ENCODE results near the gene HOXD13. TPM values are rescaled to one million over a fixed set of nuclear protein-coding genes. Genes with fewer than 3 reads are reported as not detected.

The HOXD13 gene
- total and polyA plus RNA-seq, 2 donors (not counting 1 experiment from before 2014, with no cell fraction given) = not detected

DNA sequence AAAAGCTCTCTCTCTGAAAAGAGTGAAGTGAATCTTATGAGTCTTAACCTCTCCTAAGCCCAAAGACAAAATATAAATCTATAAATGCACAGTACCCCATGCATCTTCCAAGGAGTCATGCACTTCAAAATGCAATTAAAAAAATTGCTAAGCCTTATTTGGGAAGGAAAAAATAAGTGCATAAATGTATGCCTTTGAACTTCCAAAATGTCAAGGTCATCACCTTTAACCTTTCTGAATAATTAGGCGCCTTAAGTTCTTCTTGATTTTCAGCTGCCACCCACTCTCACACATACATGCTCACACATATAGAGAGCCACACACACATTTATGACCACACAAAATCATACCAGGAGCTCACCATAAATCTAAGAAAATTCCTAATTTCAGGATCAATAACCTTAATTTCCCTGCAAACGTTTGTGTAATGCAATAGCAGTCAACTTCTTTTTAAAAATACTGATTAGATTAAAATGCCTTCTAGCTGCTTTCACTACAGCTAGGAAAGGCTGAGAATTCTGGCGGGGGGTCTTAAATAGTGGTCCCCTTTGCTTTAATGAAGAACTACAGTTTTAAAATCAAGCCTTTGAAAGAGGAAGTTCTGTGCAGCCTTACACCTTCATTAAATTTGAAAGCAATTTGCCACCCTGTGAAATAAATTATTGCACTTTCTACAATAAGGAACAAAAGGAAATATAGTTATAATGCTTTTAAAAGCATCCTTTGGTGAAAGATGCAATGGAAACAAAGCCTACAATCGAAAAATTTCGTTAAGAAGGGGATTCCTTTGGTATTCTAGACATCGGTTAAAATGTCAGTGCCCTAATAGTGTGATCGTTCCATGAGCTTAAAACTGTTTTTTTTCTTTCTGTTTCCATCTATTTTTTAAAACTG lies 18.1 kb downstream of the HOXD13 start:
- Mint-ChIP-seq H3K9me3 (ENCODE audit: insufficient read depth) (peaks cover 4% of the 10 kb centered on the region), H3K4me3 (no peak overlapping the region), H3K4me1 (peaks cover 14% of the 10 kb centered on the region), H3K27ac (peak overlapping the region; percentile 2), H3K27me3 (peaks cover 76% of the 10 kb centered on the region)
- H3K4me3 ChIP-seq (ENCODE audit: control extremely low read depth in 1 of 5, extremely low read depth in 1 of 5, insufficient read depth in 1 of 5, low read depth in 2 of 5, low read length in 4 of 5) = no peak overlapping the region
- DNase-seq (no peak), ATAC-seq (ENCODE audit: low read depth) (no peak)
- no peak overlapping the region for H3K9ac ChIP-seq (ENCODE audit: low read length)
- H3K4me1 ChIP-seq (ENCODE audit: control insufficient read depth in 2 of 2, insufficient read depth in 2 of 2, low read length in 2 of 2) = peaks cover 3 to 19% of the 10 kb centered on the region in 2 donors
- intact Hi-C loops (cut with micrococcal nuclease) = no loop called here
- POLR2A ChIA-PET = no interaction called here
- CTCF ChIA-PET = interaction anchor here (0.8 to 1.9 kb wide), 6 partner anchors 8 to 444 kb away, joined by 3 to 9 read pairs (median 3); no protein-coding TSS in a partner anchor
- H3K36me3 ChIP-seq (replicated peaks in 1 of 2; ENCODE audit: control extremely low read depth in 1 of 2, control insufficient read depth in 1 of 2, extremely low read depth in 1 of 2, insufficient read depth in 2 of 2, low read length in 1 of 2) = no peaks in the 10 kb centered on the region
- no peak overlapping the region for H3K4me2 ChIP-seq (replicated peaks; ENCODE audit: low read depth, low read length, poor library complexity, severe bottlenecking)
- WGBS (ENCODE audit: insufficient coverage) = 29% methylated on average over 1 of the region's 7 CpGs
- H3K27ac ChIP-seq (ENCODE audit: low read length in 2 of 2) = no peak overlapping the region
- no peaks in the 10 kb centered on the region for H3K79me2 ChIP-seq (ENCODE audit: control insufficient read depth, insufficient read depth, low read length)
- H4K20me1 ChIP-seq (ENCODE audit: control insufficient read depth, insufficient read depth, low read length, poor library complexity, severe bottlenecking) = no peaks in the 10 kb centered on the region
- H2AFZ ChIP-seq (ENCODE audit: insufficient read depth, low read depth, low read length, poor library complexity, severe bottlenecking) = no peak overlapping the region
- TF ChIP-seq, protein P1, sequence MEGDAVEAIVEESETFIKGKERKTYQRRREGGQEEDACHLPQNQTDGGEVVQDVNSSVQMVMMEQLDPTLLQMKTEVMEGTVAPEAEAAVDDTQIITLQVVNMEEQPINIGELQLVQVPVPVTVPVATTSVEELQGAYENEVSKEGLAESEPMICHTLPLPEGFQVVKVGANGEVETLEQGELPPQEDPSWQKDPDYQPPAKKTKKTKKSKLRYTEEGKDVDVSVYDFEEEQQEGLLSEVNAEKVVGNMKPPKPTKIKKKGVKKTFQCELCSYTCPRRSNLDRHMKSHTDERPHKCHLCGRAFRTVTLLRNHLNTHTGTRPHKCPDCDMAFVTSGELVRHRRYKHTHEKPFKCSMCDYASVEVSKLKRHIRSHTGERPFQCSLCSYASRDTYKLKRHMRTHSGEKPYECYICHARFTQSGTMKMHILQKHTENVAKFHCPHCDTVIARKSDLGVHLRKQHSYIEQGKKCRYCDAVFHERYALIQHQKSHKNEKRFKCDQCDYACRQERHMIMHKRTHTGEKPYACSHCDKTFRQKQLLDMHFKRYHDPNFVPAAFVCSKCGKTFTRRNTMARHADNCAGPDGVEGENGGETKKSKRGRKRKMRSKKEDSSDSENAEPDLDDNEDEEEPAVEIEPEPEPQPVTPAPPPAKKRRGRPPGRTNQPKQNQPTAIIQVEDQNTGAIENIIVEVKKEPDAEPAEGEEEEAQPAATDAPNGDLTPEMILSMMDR (IDR thresholded peaks at IDR 0.05) = no peak
- TF ChIP-seq EZH2 (IDR thresholded peaks at IDR 0.05; ENCODE audit: borderline replicate concordance, insufficient read depth, low read depth, low read length, poor library complexity, severe bottlenecking) = no peak
- H3K27me3 ChIP-seq (replicated peaks in 1 of 4; ENCODE audit: control extremely low read depth in 1 of 4, control insufficient read depth in 3 of 4, insufficient read depth in 4 of 4, low read length in 3 of 4) = peaks cover 0 to 86% (median 65%) of the 10 kb centered on the region in 4 experiments
- H3K9me3 ChIP-seq (ENCODE audit: control extremely low read depth in 1 of 3, control insufficient read depth in 2 of 3, insufficient read depth in 1 of 3, low read length in 2 of 3) = peaks cover 0 to 51% (median 0%) of the 10 kb centered on the region in 3 donors

DNA sequence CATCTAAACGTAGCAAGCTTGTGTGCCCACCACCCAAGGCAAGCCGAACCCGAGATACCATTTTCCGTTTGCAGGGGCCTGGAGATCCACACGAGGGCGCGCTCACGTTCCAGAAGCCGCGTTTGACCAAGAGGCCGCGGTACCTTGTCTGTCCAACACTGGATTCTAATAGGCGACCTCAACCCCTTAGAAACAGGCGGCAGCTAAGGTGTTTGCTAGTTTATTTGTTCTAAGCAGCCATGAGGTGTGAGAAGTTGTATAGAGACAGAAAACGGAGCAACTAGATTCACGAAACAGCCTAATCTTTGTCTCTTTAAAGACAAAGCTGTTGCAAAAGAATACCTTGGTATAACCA lies 18.8 kb downstream of the HOXD13 start:
- Histone ChIP-seq H3K9me3 (ENCODE audit: control extremely low read depth in 1 of 3, control insufficient read depth in 2 of 3, insufficient read depth in 1 of 3, low read length in 2 of 3) (peaks cover 0 to 52% (median 0%) of the 10 kb centered on the region in 3 donors), H3K4me1 (ENCODE audit: control insufficient read depth in 2 of 2, insufficient read depth in 2 of 2, low read length in 2 of 2) (peaks cover 3 to 12% of the 10 kb centered on the region in 2 donors), H3K4me3 (ENCODE audit: control extremely low read depth in 1 of 5, extremely low read depth in 1 of 5, insufficient read depth in 1 of 5, low read depth in 2 of 5, low read length in 4 of 5) (no peak overlapping the region), H3K79me2 (ENCODE audit: control insufficient read depth, insufficient read depth, low read length) (no peaks in the 10 kb centered on the region), H3K9ac (ENCODE audit: low read length) (no peak overlapping the region), H4K20me1 (ENCODE audit: control insufficient read depth, insufficient read depth, low read length, poor library complexity, severe bottlenecking) (no peaks in the 10 kb centered on the region), H3K27me3 (replicated peaks in 1 of 4; ENCODE audit: control extremely low read depth in 1 of 4, control insufficient read depth in 3 of 4, insufficient read depth in 4 of 4, low read length in 3 of 4) (peaks cover 0 to 86% (median 64%) of the 10 kb centered on the region in 4 experiments), H3K36me3 (replicated peaks in 1 of 2; ENCODE audit: control extremely low read depth in 1 of 2, control insufficient read depth in 1 of 2, extremely low read depth in 1 of 2, insufficient read depth in 2 of 2, low read length in 1 of 2) (no peaks in the 10 kb centered on the region), H2AFZ (ENCODE audit: insufficient read depth, low read depth, low read length, poor library complexity, severe bottlenecking) (no peak overlapping the region), H3K27ac (ENCODE audit: low read length in 2 of 2) (no peak overlapping the region), H3K4me2 (replicated peaks; ENCODE audit: low read depth, low read length, poor library complexity, severe bottlenecking) (no peak overlapping the region)
- H3K27me3 Mint-ChIP-seq = peaks cover 75% of the 10 kb centered on the region
- H3K9me3 Mint-ChIP-seq (ENCODE audit: insufficient read depth) = peaks cover 4% of the 10 kb centered on the region
- ChIA-PET CTCF (interaction anchor here (0.8 to 1.9 kb wide), 4 partner anchors 9 to 443 kb away, joined by 3 to 9 read pairs (median 4); no protein-coding TSS in a partner anchor), POLR2A (no interaction called here)
- peak overlapping the region; percentile 2 for H3K27ac Mint-ChIP-seq
- TF ChIP-seq, protein P1 (IDR thresholded peaks at IDR 0.05) = peak; percentile 30
- no peak for TF ChIP-seq EZH2 (IDR thresholded peaks at IDR 0.05; ENCODE audit: borderline replicate concordance, insufficient read depth, low read depth, low read length, poor library complexity, severe bottlenecking)
- 3% methylated on average over 15 of the region's 16 CpGs for WGBS (ENCODE audit: insufficient coverage)
- DNase-seq (peak; percentile 48), ATAC-seq (ENCODE audit: low read depth) (no peak)
- H3K4me3 Mint-ChIP-seq = no peak overlapping the region
- peaks cover 8% of the 10 kb centered on the region for H3K4me1 Mint-ChIP-seq
- intact Hi-C loops (cut with micrococcal nuclease) = no loop called here

All from B cell (primary cell).